HL-60 (cell line): ENCODE measurements around the gene C3.

Source experiments
- CTCF ChIP-seq: IDR thresholded peaks from one replicate; pipeline ENCODE4 v1.5.1; 2011; ENCODE audit warnings: low read length, control low read depth, inconsistent platforms; ENCODE audit not compliant: insufficient read depth
- POLR2AphosphoS5 ChIP-seq: IDR thresholded peaks from 2 replicates; pipeline ENCODE4 v1.6.1; 2012; ENCODE audit warnings: low read depth
- REST ChIP-seq: IDR thresholded peaks from 2 replicates; pipeline ENCODE4 v1.6.1; 2012; ENCODE audit warnings: low read depth; ENCODE audit not compliant: insufficient replicate concordance

GRCh38 chr19:6723108-6723618 is 2.7 kb upstream of the C3 start:
- TF ChIP-seq REST (no peak), CTCF (no peak), POLR2AphosphoS5 (no peak)
